ENCODE results near the gene CSK.

GRCh38 chr15:74735305-74735704, 46.6 kb upstream of the CSK start:
- TF ChIP-seq CTCF (IDR thresholded peaks at IDR 0.05) (no peak), EZH2 (IDR thresholded peaks at IDR 0.05; ENCODE audit: borderline replicate concordance, insufficient read depth, low read depth, low read length, poor library complexity, severe bottlenecking) (no peak)

Measured in B cell (primary cell).